Activated B cell treated with CpG ODN at 0.5 μM for 24 hours (primary cell): Measurements from ENCODE around the gene ARL15. TPM values are rescaled to one million over a fixed set of nuclear protein-coding genes. Genes with fewer than 3 reads are reported as not detected.

ENCODE experiments used
- ATAC-seq: fragments of 200-7000 bp; cut with Tn5 transposase; one replicate; pipeline ENCODE4 v1.10.0; 2021; ENCODE audit warnings: low read depth, mild to moderate bottlenecking, moderate library complexity
- CTCF ChIA-PET: fragments of 350-600 bp; sonication (Branson Sonifier 250); formaldehyde crosslinking; loops from one replicate; lab custom pipeline; 2021; ENCODE audit warnings: antibody characterized with exemption; lab: Charles Lee
- POLR2A ChIA-PET: fragments of 350-600 bp; sonication (Branson Sonifier 250); formaldehyde crosslinking; loops from one replicate; lab custom pipeline; 2021; ENCODE audit warnings: antibody characterized with exemption; lab: Charles Lee
- DNase-seq: peaks from one replicate; pipeline ENCODE4 v3.0.0; 2022
- H3K27ac Mint-ChIP-seq: one replicate; pipeline ENCODE4 v1.8.0; 2020; ENCODE audit warnings: mixed read lengths
- H3K27me3 Mint-ChIP-seq: one replicate; pipeline ENCODE4 v1.8.0; 2021; ENCODE audit warnings: mixed read lengths
- H3K36me3 Mint-ChIP-seq: one replicate; pipeline ENCODE4 v1.8.0; 2021; ENCODE audit warnings: low read depth, mixed read lengths
- H3K4me1 Mint-ChIP-seq: one replicate; pipeline ENCODE4 v1.8.0; 2021; ENCODE audit warnings: mixed read lengths
- H3K4me3 Mint-ChIP-seq: one replicate; pipeline ENCODE4 v1.8.0; 2020; ENCODE audit warnings: mild to moderate bottlenecking, mixed read lengths
- H3K9me3 Mint-ChIP-seq: one replicate; pipeline ENCODE4 v1.8.0; 2020; ENCODE audit warnings: mixed read lengths
- CTCF ChIP-seq: fragments of 200-600 bp; IDR thresholded peaks from one replicate; pipeline ENCODE4 v1.8.0; 2022; ENCODE audit warnings: antibody characterized with exemption, mild to moderate bottlenecking
- intact Hi-C: fragments of 100-400 bp; cut with micrococcal nuclease; formaldehyde crosslinking; loops from one replicate; pipeline ENCODE4 v1.15.1; 2024
- total RNA-seq: library from RNA; stranded (reverse); gene quantifications from 2 replicates; pipeline ENCODE4 v1.2.3, GENCODE V29; 2022

The ARL15 gene
- total RNA-seq, 1 donor from 2014 or later = 17.5 TPM

- no peaks in the 10 kb centered on the region for H3K27me3 Mint-ChIP-seq
- no peaks in the 10 kb centered on the region for H3K4me1 Mint-ChIP-seq
- TF ChIP-seq CTCF = no peak
- H3K9me3 Mint-ChIP-seq = no peaks in the 10 kb centered on the region
- H3K36me3 Mint-ChIP-seq = peaks cover 8% of the 10 kb centered on the region
- ChIA-PET POLR2A (no interaction called here), CTCF (no interaction called here)
- H3K4me3 Mint-ChIP-seq = no peak overlapping the region
- intact Hi-C loops = no loop called here
- DNase-seq (no peak), ATAC-seq (no peak)
- no peak overlapping the region for H3K27ac Mint-ChIP-seq
These were observed 302.3 kb downstream of the ARL15 start for GRCh38 chr5:54007827-54008777.

GRCh38 chr5:54004697-54005096, 305.7 kb downstream of the ARL15 start:
- H3K36me3 Mint-ChIP-seq = peaks cover 4% of the 10 kb centered on the region
- no peaks in the 10 kb centered on the region for H3K9me3 Mint-ChIP-seq
- intact Hi-C loops = no loop called here
- CTCF ChIA-PET = no interaction called here
- DNase-seq (no peak), ATAC-seq (no peak)
- no peaks in the 10 kb centered on the region for H3K4me1 Mint-ChIP-seq
- H3K27me3 Mint-ChIP-seq = no peaks in the 10 kb centered on the region
- no peak for TF ChIP-seq CTCF
- POLR2A ChIA-PET = no interaction called here
- no peak overlapping the region for H3K4me3 Mint-ChIP-seq
- no peak overlapping the region for H3K27ac Mint-ChIP-seq

- ChIA-PET POLR2A (no interaction called here), CTCF (no interaction called here)
- no peaks in the 10 kb centered on the region for H3K4me1 Mint-ChIP-seq
- no peaks in the 10 kb centered on the region for H3K9me3 Mint-ChIP-seq
- H3K27me3 Mint-ChIP-seq = no peaks in the 10 kb centered on the region
- intact Hi-C loops = no loop called here
- DNase-seq (no peak), ATAC-seq (no peak)
- no peak for TF ChIP-seq CTCF
- no peak overlapping the region for H3K27ac Mint-ChIP-seq
- no peak overlapping the region for H3K4me3 Mint-ChIP-seq
- peaks cover 4% of the 10 kb centered on the region for H3K36me3 Mint-ChIP-seq
These were observed 307.6 kb downstream of the ARL15 start for GRCh38 chr5:54002779-54003178.

GRCh38 chr5:54001976-54002775, 308.2 kb downstream of the ARL15 start:
- no peaks in the 10 kb centered on the region for H3K9me3 Mint-ChIP-seq
- H3K27ac Mint-ChIP-seq = no peak overlapping the region
- DNase-seq (no peak), ATAC-seq (no peak)
- H3K27me3 Mint-ChIP-seq = no peaks in the 10 kb centered on the region
- intact Hi-C loops = no loop called here
- no peak for TF ChIP-seq CTCF
- H3K4me1 Mint-ChIP-seq = no peaks in the 10 kb centered on the region
- ChIA-PET POLR2A (no interaction called here), CTCF (no interaction called here)
- no peak overlapping the region for H3K4me3 Mint-ChIP-seq
- H3K36me3 Mint-ChIP-seq = peaks cover 4% of the 10 kb centered on the region

GRCh38 chr5:54000011-54000410, 310.4 kb downstream of the ARL15 start:
- ATAC-seq = no peak
- no peak overlapping the region for H3K27ac Mint-ChIP-seq
- POLR2A ChIA-PET = no interaction called here
- TF ChIP-seq CTCF = no peak
- no peak for DNase-seq
- H3K9me3 Mint-ChIP-seq = no peaks in the 10 kb centered on the region
- no peaks in the 10 kb centered on the region for H3K27me3 Mint-ChIP-seq
- H3K36me3 Mint-ChIP-seq = peaks cover 8% of the 10 kb centered on the region
- intact Hi-C loops = no loop called here
- H3K4me3 Mint-ChIP-seq = no peak overlapping the region
- CTCF ChIA-PET = no interaction called here
- no peaks in the 10 kb centered on the region for H3K4me1 Mint-ChIP-seq
